22Rv1 (cell line): ENCODE data around the gene PBX1.

Source experiments
- ZFX ChIP-seq: fragments of 450-650 bp; IDR thresholded peaks from 2 replicates; pipeline ENCODE4 v1.6.1; 2017; ENCODE audit warnings: antibody characterized with exemption, borderline replicate concordance
- TF ChIP-seq, protein P1 (sequence below): fragments of 450-650 bp; IDR thresholded peaks from 2 replicates; pipeline ENCODE4 v1.5.1; 2017; ENCODE audit warnings: mild to moderate bottlenecking

GRCh38 chr1:164571333-164571732 is 12.3 kb downstream of the PBX1 start:
- TF ChIP-seq, protein P1, sequence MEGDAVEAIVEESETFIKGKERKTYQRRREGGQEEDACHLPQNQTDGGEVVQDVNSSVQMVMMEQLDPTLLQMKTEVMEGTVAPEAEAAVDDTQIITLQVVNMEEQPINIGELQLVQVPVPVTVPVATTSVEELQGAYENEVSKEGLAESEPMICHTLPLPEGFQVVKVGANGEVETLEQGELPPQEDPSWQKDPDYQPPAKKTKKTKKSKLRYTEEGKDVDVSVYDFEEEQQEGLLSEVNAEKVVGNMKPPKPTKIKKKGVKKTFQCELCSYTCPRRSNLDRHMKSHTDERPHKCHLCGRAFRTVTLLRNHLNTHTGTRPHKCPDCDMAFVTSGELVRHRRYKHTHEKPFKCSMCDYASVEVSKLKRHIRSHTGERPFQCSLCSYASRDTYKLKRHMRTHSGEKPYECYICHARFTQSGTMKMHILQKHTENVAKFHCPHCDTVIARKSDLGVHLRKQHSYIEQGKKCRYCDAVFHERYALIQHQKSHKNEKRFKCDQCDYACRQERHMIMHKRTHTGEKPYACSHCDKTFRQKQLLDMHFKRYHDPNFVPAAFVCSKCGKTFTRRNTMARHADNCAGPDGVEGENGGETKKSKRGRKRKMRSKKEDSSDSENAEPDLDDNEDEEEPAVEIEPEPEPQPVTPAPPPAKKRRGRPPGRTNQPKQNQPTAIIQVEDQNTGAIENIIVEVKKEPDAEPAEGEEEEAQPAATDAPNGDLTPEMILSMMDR, result no peak
- TF ChIP-seq ZFX, result no peak
